Liver (tissue), 3 donors: ENCODE measurements around the gene PRMT7.

Experiments
- GABPA ChIP-seq, 2 donors: IDR thresholded peaks in 1 of 2; conservative IDR thresholded peaks in 1 of 2; 2 replicates each; pipeline ENCODE4 v1.6.1; 2016; ENCODE audit warnings: antibody characterized with exemption in 2 of 2, mild to moderate bottlenecking in 1 of 2, moderate library complexity in 1 of 2
- RAD21 ChIP-seq, 2 donors: IDR thresholded peaks; 2 replicates each; pipeline ENCODE4 v1.6.1; 2016; ENCODE audit warnings: antibody characterized with exemption in 2 of 2, mild to moderate bottlenecking in 2 of 2
- SP1 ChIP-seq: IDR thresholded peaks from 2 replicates; pipeline ENCODE4 v1.6.1; 2018; ENCODE audit warnings: antibody characterized with exemption, mild to moderate bottlenecking
- TF ChIP-seq, protein P1 (sequence below): fragments of 150-350 bp; IDR thresholded peaks from 2 replicates; pipeline ENCODE4 v1.5.1; 2017; ENCODE audit warnings: improper control_type of control experiment, low read depth, low read length; ENCODE audit not compliant: missing input control
- TF ChIP-seq, protein P2 (sequence below): IDR thresholded peaks from 2 replicates; pipeline ENCODE4 v1.6.1; 2016; ENCODE audit warnings: antibody characterized with exemption
- donor health status: healthy.
- donor health status: healthy.

DNA sequence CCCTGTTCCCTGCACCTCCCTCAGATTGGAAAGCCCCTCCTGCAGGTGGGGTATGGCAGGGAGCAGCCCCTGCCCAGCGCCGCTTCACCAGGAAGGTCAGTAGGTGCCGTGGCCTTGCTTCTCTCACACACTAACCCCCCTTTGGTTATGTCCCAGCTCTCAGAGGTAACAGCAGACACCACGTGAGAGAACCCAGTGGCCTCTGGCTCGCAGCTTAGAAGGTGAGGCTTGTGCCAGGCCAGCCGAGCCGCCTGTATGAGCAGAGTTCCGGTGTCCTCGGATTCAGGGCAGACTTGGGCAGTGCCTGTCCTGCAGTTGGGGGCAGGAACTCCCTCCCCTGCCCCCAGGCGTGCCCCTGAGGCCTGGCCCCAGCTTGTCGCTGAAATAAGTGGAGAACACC is 47.1 kb downstream of the PRMT7 start:
- TF ChIP-seq, protein P1, sequence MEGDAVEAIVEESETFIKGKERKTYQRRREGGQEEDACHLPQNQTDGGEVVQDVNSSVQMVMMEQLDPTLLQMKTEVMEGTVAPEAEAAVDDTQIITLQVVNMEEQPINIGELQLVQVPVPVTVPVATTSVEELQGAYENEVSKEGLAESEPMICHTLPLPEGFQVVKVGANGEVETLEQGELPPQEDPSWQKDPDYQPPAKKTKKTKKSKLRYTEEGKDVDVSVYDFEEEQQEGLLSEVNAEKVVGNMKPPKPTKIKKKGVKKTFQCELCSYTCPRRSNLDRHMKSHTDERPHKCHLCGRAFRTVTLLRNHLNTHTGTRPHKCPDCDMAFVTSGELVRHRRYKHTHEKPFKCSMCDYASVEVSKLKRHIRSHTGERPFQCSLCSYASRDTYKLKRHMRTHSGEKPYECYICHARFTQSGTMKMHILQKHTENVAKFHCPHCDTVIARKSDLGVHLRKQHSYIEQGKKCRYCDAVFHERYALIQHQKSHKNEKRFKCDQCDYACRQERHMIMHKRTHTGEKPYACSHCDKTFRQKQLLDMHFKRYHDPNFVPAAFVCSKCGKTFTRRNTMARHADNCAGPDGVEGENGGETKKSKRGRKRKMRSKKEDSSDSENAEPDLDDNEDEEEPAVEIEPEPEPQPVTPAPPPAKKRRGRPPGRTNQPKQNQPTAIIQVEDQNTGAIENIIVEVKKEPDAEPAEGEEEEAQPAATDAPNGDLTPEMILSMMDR, result no peak
- no peak for TF ChIP-seq SP1
- TF ChIP-seq, protein P2, sequence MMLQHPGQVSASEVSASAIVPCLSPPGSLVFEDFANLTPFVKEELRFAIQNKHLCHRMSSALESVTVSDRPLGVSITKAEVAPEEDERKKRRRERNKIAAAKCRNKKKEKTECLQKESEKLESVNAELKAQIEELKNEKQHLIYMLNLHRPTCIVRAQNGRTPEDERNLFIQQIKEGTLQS, result no peak
- no peak for TF ChIP-seq RAD21 (IDR thresholded peaks at IDR 0.05)
- TF ChIP-seq GABPA (IDR thresholded peaks at IDR 0.05 in 1 of 2, conservative IDR thresholded peaks at IDR 0.05 in 1 of 2), result no peak
